IMR-90 (cell line): ENCODE data around the gene UBA1. TPM values are rescaled to one million over a fixed set of nuclear protein-coding genes. Genes with fewer than 3 reads are reported as not detected.

ENCODE experiments used
- ATAC-seq: fragments of 200-7000 bp; cut with Tn5 transposase; 2 replicates; pipeline ENCODE4 v1.9.1; 2020; ENCODE audit warnings: low read depth, mild to moderate bottlenecking, moderate library complexity
- BruUV-seq: library from RNA; stranded (reverse); fragments of 400-500 nt; replicated peaks from 2 replicates; lab custom pipeline; 2021; lab: Mats Ljungman, UMichigan
- CTCF ChIA-PET: fragments of 300-600 bp; formaldehyde crosslinking; extraction: SDS; loops from one replicate; lab custom pipeline; 2021; ENCODE audit warnings: antibody characterized with exemption; lab: Yijun Ruan, JAX
- POLR2A ChIA-PET: fragments of 300-600 bp; sonication (Branson Sonifier 250); formaldehyde crosslinking; loops from one replicate; lab custom pipeline; 2022; ENCODE audit warnings: antibody characterized with exemption; ENCODE audit not compliant: unreplicated experiment; lab: Charles Lee
- DNase-seq: peaks from one replicate; pipeline ENCODE4 v3.0.0; 2013
- H2AFZ ChIP-seq: replicated peaks from 2 replicates; pipeline ENCODE3; 2013; ENCODE audit warnings: low read length, mild to moderate bottlenecking; ENCODE audit not compliant: poor library complexity
- H2AK5ac ChIP-seq: 2 replicates; pipeline ENCODE4 v1.6.1; 2013; ENCODE audit warnings: low read depth, low read length, inconsistent platforms
- H2AK9ac ChIP-seq: replicated peaks from 2 replicates; pipeline ENCODE3; 2013; ENCODE audit warnings: mild to moderate bottlenecking, low read depth, low read length, moderate library complexity; ENCODE audit not compliant: poor library complexity
- H2BK120ac ChIP-seq: 2 replicates; pipeline ENCODE4 v1.6.1; 2013; ENCODE audit warnings: low read depth, low read length, inconsistent platforms
- H2BK15ac ChIP-seq: 3 replicates; pipeline ENCODE4 v1.6.1; 2013; ENCODE audit warnings: low read depth, low read length, inconsistent platforms
- H2BK20ac ChIP-seq: 2 replicates; pipeline ENCODE4 v1.6.1; 2013; ENCODE audit warnings: low read depth, mild to moderate bottlenecking, inconsistent platforms, low read length, moderate library complexity
- H2BK5ac ChIP-seq: 2 replicates; pipeline ENCODE4 v1.6.1; 2013; ENCODE audit warnings: mild to moderate bottlenecking, low read depth, low read length, inconsistent platforms; ENCODE audit not compliant: poor library complexity, severe bottlenecking
- H3K14ac ChIP-seq: replicated peaks from 2 replicates; pipeline ENCODE4 v1.6.1; 2013; ENCODE audit warnings: low read depth, low read length, inconsistent platforms
- H3K18ac ChIP-seq: 2 replicates; pipeline ENCODE4 v1.6.1; 2013; ENCODE audit warnings: low read depth, low read length, control low read depth
- H3K23ac ChIP-seq: 2 replicates; pipeline ENCODE4 v1.6.1; 2013; ENCODE audit warnings: low read depth, low read length, inconsistent platforms
- H3K27ac ChIP-seq: 2 replicates; pipeline ENCODE4 v1.5.1; 2013; ENCODE audit warnings: mild to moderate bottlenecking, control low read depth, low read length; ENCODE audit not compliant: insufficient read depth
- H3K27me3 ChIP-seq: 2 replicates; pipeline ENCODE4 v1.6.1; 2013; ENCODE audit warnings: low read length; ENCODE audit not compliant: control insufficient read depth, insufficient read depth
- H3K36me3 ChIP-seq: 2 replicates; pipeline ENCODE4 v1.6.1; 2013; ENCODE audit warnings: low read length, mixed read lengths; ENCODE audit not compliant: control insufficient read depth, insufficient read depth
- H3K4ac ChIP-seq: 2 replicates; pipeline ENCODE4 v1.6.1; 2013; ENCODE audit warnings: low read depth, low read length, inconsistent platforms
- H3K4me1 ChIP-seq: 2 replicates; pipeline ENCODE4 v1.6.1; 2013; ENCODE audit warnings: low read length, mixed read lengths; ENCODE audit not compliant: control insufficient read depth, insufficient read depth
- H3K4me2 ChIP-seq: 2 replicates; pipeline ENCODE4 v1.6.1; 2013; ENCODE audit warnings: low read depth, mild to moderate bottlenecking, control low read depth, low read length, moderate library complexity
- H3K4me3 ChIP-seq: 2 replicates; pipeline ENCODE4 v1.5.1; 2013; ENCODE audit warnings: low read depth, mild to moderate bottlenecking, control low read depth, low read length, moderate library complexity; ENCODE audit not compliant: insufficient read depth
- H3K56ac ChIP-seq: 2 replicates; pipeline ENCODE4 v1.6.1; 2013; ENCODE audit warnings: low read length, inconsistent platforms; ENCODE audit not compliant: insufficient read depth; ENCODE audit errors: extremely low read depth
- H3K79me1 ChIP-seq, 2 experiments: 2 replicates each; pipeline ENCODE4 v1.6.1; 2013; ENCODE audit warnings: low read length in 2 of 2, inconsistent platforms in 1 of 2, low read depth in 1 of 2
- H3K9ac ChIP-seq: 2 replicates; pipeline ENCODE4 v1.6.1; 2013; ENCODE audit warnings: low read depth, low read length, control low read depth
- H3K9me1 ChIP-seq: 2 replicates; pipeline ENCODE4 v1.6.1; 2013; ENCODE audit warnings: low read length, inconsistent platforms; ENCODE audit not compliant: insufficient read depth
- H3K9me3 ChIP-seq: 2 replicates; pipeline ENCODE4 v1.6.1; 2013; ENCODE audit warnings: low read length; ENCODE audit not compliant: control insufficient read depth, insufficient read depth
- H4K20me1 ChIP-seq: 2 replicates; pipeline ENCODE4 v1.6.1; 2013; ENCODE audit warnings: low read length, inconsistent platforms; ENCODE audit not compliant: insufficient read depth
- H4K5ac ChIP-seq: 2 replicates; pipeline ENCODE4 v1.6.1; 2013; ENCODE audit warnings: mild to moderate bottlenecking, low read depth, low read length, control low read depth
- H4K8ac ChIP-seq, 2 experiments: 2 replicates each; pipeline ENCODE4 v1.6.1; 2013; ENCODE audit warnings: low read depth in 2 of 2, low read length in 2 of 2, control low read depth in 1 of 2, inconsistent platforms in 1 of 2
- H4K91ac ChIP-seq: 2 replicates; pipeline ENCODE4 v1.6.1; 2013; ENCODE audit warnings: low read depth, low read length, inconsistent platforms; ENCODE audit not compliant: insufficient read depth
- BHLHE40 ChIP-seq: fragments of 150-350 bp; IDR thresholded peaks from 2 replicates; pipeline ENCODE4 v1.6.1; 2016; ENCODE audit warnings: mild to moderate bottlenecking, low read depth, low read length
- CEBPB ChIP-seq: IDR thresholded peaks from 2 replicates; pipeline ENCODE4 v1.6.1; 2012; ENCODE audit warnings: low read depth, low read length, improper control_type of control experiment
- CHD1 ChIP-seq: IDR thresholded peaks from 2 replicates; pipeline ENCODE4 v1.6.1; 2012; ENCODE audit warnings: low read depth, low read length, improper control_type of control experiment
- FOS ChIP-seq: fragments of 150-350 bp; IDR thresholded peaks from 2 replicates; pipeline ENCODE4 v1.6.1; 2016; ENCODE audit warnings: low read depth, low read length
- MAZ ChIP-seq: IDR thresholded peaks from 2 replicates; pipeline ENCODE4 v1.6.1; 2012; ENCODE audit warnings: low read depth, mild to moderate bottlenecking, low read length, improper control_type of control experiment, moderate library complexity, borderline replicate concordance
- MXI1 ChIP-seq: IDR thresholded peaks from 2 replicates; pipeline ENCODE4 v1.6.1; 2012; ENCODE audit warnings: low read depth, mild to moderate bottlenecking, low read length, moderate library complexity, borderline replicate concordance
- RAD21 ChIP-seq: IDR thresholded peaks from 2 replicates; pipeline ENCODE4 v1.6.1; 2012; ENCODE audit warnings: low read length, improper control_type of control experiment
- RCOR1 ChIP-seq: IDR thresholded peaks from 2 replicates; pipeline ENCODE4 v1.6.1; 2012; ENCODE audit warnings: mild to moderate bottlenecking, low read length, improper control_type of control experiment; ENCODE audit not compliant: insufficient replicate concordance
- SMC3 ChIP-seq: fragments of 150-350 bp; IDR thresholded peaks from 2 replicates; pipeline ENCODE4 v1.6.1; 2016; ENCODE audit warnings: low read depth, mild to moderate bottlenecking, antibody characterized with exemption, low read length, moderate library complexity
- WGBS, 2 experiments: methylation state at CpG; one replicate each; pipeline versions ENCODE4 v1.1.5 to v1.1.7; 2013; ENCODE audit warnings: missing lambda C conversion rate in 2 of 2; ENCODE audit not compliant: insufficient read length in 1 of 2; ENCODE audit errors: extremely low coverage in 2 of 2; 5-methylcytosine and 5-hydroxymethylcytosine counted together
- dilution Hi-C: fragments of 300-500 bp; cut with HindIII; formaldehyde crosslinking; loops from one replicate; pipeline ENCODE4 v1.14.3; 2018; ENCODE audit warnings: low sequenced_read_pairs; ENCODE audit not compliant: unreplicated experiment
- in situ Hi-C: fragments of 300-500 bp; cut with MboI; formaldehyde crosslinking; loops from 3 replicates; pipeline ENCODE4 v1.14.3; 2019; ENCODE audit warnings: low sequenced_read_pairs, inconsistent platforms, mixed read lengths
- intact Hi-C: fragments of 100-400 bp; cut with micrococcal nuclease; formaldehyde crosslinking; loops from 2 replicates; pipeline ENCODE4 v1.10.0; 2022
- polyA plus RNA-seq, 3 experiments: library from polyadenylated mRNA; depleted of rRNA; stranded (reverse); fragments of >200 nt; gene quantifications; 2 replicates each; pipeline ENCODE4 v1.2.3, GENCODE V29; 2012; ENCODE audit warnings: low replicate concordance in 1 of 3
- total RNA-seq: library from RNA; depleted of rRNA; stranded (reverse); fragments of >200 nt; gene quantifications from 2 replicates; pipeline ENCODE4 v1.2.3, GENCODE V29; 2012
- TF ChIP-seq, protein P1 (sequence below): fragments of 150-350 bp; IDR thresholded peaks from 2 replicates; pipeline ENCODE4 v1.6.1; 2017; ENCODE audit warnings: mild to moderate bottlenecking, antibody characterized with exemption, low read length, low read depth

The UBA1 gene
- total and polyA plus RNA-seq, 2 of the 4 experiments (the other 2 are of a cell fraction), result 299 to 343 TPM

DNA sequence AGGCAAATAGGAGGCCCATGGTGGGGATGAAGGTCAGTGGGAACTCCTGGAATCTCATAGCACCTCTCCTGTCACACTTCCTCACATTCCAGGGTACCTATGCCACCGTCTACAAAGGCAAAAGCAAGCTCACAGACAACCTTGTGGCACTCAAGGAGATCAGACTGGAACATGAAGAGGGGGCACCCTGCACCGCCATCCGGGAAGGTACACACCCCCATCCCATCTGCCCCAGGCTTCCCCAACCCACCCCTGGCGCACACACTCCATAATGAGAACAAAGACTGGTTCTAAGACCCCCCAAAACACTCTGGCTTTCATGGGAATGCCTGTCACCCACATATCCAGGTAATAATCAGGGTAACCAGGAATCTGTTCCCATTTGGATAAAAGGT, 31.3 kb downstream of the UBA1 start:
- H3K9me1 ChIP-seq, result peaks cover 15% of the 10 kb centered on the region
- H2BK15ac ChIP-seq, result no peak overlapping the region
- H4K8ac ChIP-seq, result no peak overlapping the region
- H2BK20ac ChIP-seq, result no peak overlapping the region
- TF ChIP-seq MAZ (no peak), RCOR1 (no peak), CEBPB (no peak), FOS (no peak), BHLHE40 (no peak), RAD21 (no peak), CHD1 (no peak), MXI1 (no peak), SMC3 (no peak)
- TF ChIP-seq, protein P1, sequence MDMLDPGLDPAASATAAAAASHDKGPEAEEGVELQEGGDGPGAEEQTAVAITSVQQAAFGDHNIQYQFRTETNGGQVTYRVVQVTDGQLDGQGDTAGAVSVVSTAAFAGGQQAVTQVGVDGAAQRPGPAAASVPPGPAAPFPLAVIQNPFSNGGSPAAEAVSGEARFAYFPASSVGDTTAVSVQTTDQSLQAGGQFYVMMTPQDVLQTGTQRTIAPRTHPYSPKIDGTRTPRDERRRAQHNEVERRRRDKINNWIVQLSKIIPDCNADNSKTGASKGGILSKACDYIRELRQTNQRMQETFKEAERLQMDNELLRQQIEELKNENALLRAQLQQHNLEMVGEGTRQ, result no peak
- no peak overlapping the region for H3K27ac ChIP-seq
- dilution Hi-C loops (no loop called here), intact Hi-C loops (no loop called here), in situ Hi-C loops (loop anchor here (25.0 kb wide), 1 partner anchor 412 kb away; the partner anchor contains the start of gene CFP)
- H3K4me2 ChIP-seq, result no peak overlapping the region
- H2BK5ac ChIP-seq, result no peak overlapping the region
- no peak overlapping the region for H3K9ac ChIP-seq
- H4K20me1 ChIP-seq, result peaks cover 43% of the 10 kb centered on the region
- H3K4me3 ChIP-seq, result no peak overlapping the region
- ChIA-PET POLR2A (no interaction called here), CTCF (no interaction called here)
- H2AK5ac ChIP-seq, result no peak overlapping the region
- H3K18ac ChIP-seq, result no peak overlapping the region
- no peak overlapping the region for H3K23ac ChIP-seq
- peaks cover 3% of the 10 kb centered on the region; the same call in 1 of the 2 replicates for H3K27me3 ChIP-seq
- no peaks in the 10 kb centered on the region for H3K9me3 ChIP-seq
- no peak overlapping the region for H4K91ac ChIP-seq
- H3K4me1 ChIP-seq, result peaks cover 4% of the 10 kb centered on the region; the same call in 1 of the 2 replicates
- H3K79me1 ChIP-seq, result peaks cover 0 to 16% of the 10 kb centered on the region in 2 experiments; a peak in 2 of 4 replicates
- ATAC-seq (no peak), DNase-seq (no peak)
- no peak overlapping the region for H3K14ac ChIP-seq
- H3K4ac ChIP-seq, result no peak overlapping the region
- no peak overlapping the region for H2BK120ac ChIP-seq
- H2AFZ ChIP-seq, result no peak overlapping the region
- no peak overlapping the region for H2AK9ac ChIP-seq
- H3K36me3 ChIP-seq, result peaks cover 55% of the 10 kb centered on the region
- H3K56ac ChIP-seq, result no peak overlapping the region
- no CpG with 5 or more reads among the region's 4 CpGs for WGBS, 2 experiments
- no TSS peak for BruUV-seq
- H4K5ac ChIP-seq, result no peak overlapping the region
